K562 (cell line): ENCODE measurements around the gene TSPAN1. TPM values are rescaled to one million over a fixed set of nuclear protein-coding genes. Genes with fewer than 3 reads are reported as not detected.

Source experiments
- ARID4B ChIP-seq: sonication (generic); formaldehyde crosslinking; IDR thresholded peaks from 2 replicates; pipeline ENCODE4 v1.8.0; 2022; ENCODE audit warnings: mild to moderate bottlenecking, missing genetic modification reagents
- ARNT ChIP-seq, 2 experiments: fragments of 450-650 bp; IDR thresholded peaks; 2 replicates each; pipeline ENCODE4 v1.6.1; 2016; ENCODE audit warnings: mild to moderate bottlenecking in 1 of 2
- DMBX1 ChIP-seq: fragments of 250-450 bp; sonication (Bioruptor Pico); IDR thresholded peaks from 2 replicates; pipeline ENCODE4 v1.8.0; 2022; ENCODE audit warnings: inconsistent platforms, mild to moderate bottlenecking, moderate library complexity, borderline replicate concordance
- ELF2 ChIP-seq: fragments of 250-450 bp; sonication (Bioruptor Pico); IDR thresholded peaks from 2 replicates; pipeline ENCODE4 v1.5.0; 2021; ENCODE audit warnings: mild to moderate bottlenecking
- EP400 ChIP-seq: fragments of 450-650 bp; IDR thresholded peaks from 2 replicates; pipeline ENCODE4 v1.6.1; 2017; ENCODE audit warnings: antibody characterized with exemption, mild to moderate bottlenecking, moderate library complexity
- NONO ChIP-seq, 2 experiments: fragments of 200-400 bp in 1 of 2; fragments of 450-650 bp in 1 of 2; formaldehyde crosslinking in 1 of 2; IDR thresholded peaks; 2 replicates each; pipeline ENCODE4 v1.6.1; 2017; ENCODE audit warnings: low read depth in 2 of 2, mild to moderate bottlenecking in 2 of 2, moderate library complexity in 2 of 2, low read length in 1 of 2
- RB1 ChIP-seq: fragments of 450-650 bp; IDR thresholded peaks from 2 replicates; pipeline ENCODE4 v1.6.1; 2017; ENCODE audit warnings: low read depth, mild to moderate bottlenecking
- RUNX1 ChIP-seq: sonication (generic); IDR thresholded peaks from 2 replicates; pipeline ENCODE4 v1.6.1; 2016; ENCODE audit warnings: antibody characterized with exemption, low read depth
- TOE1 ChIP-seq, 2 experiments: fragments of 450-650 bp in 1 of 2; sonication (generic) in 1 of 2; formaldehyde crosslinking in 1 of 2; IDR thresholded peaks; 2 replicates each; pipeline versions ENCODE4 v1.7.1 to v1.8.0; 2016 to 2022; ENCODE audit warnings: borderline replicate concordance in 2 of 2, mild to moderate bottlenecking in 2 of 2, antibody characterized with exemption in 1 of 2, inconsistent platforms in 1 of 2, low read depth in 1 of 2, missing genetic modification reagents in 1 of 2, moderate library complexity in 1 of 2
- ZBTB7A ChIP-seq: IDR thresholded peaks from 2 replicates; pipeline ENCODE4 v1.6.1; 2011; ENCODE audit warnings: low read depth, mild to moderate bottlenecking, low read length, moderate library complexity, borderline replicate concordance; ENCODE audit not compliant: control insufficient read depth
- ZNF766 ChIP-seq: fragments of 200-800 bp; sonication (Bioruptor generic); conservative IDR thresholded peaks from 2 replicates; pipeline ENCODE4 v1.6.1; 2016; ENCODE audit warnings: missing genetic modification characterization, missing compliant biosample characterization
- polyA plus RNA-seq, 8 experiments: library from polyadenylated mRNA; depleted of rRNA in 4 of 8; stranded (reverse) in 5 of 8; unstranded in 3 of 8; fragments of >200 nt; fragmentation: Nextera tagmentation in 2 of 8; fragmentation: Illumina TruSeq in 1 of 8; extraction: Ambion mirVana in 2 of 8; extraction: Trizol in 1 of 8; gene quantifications; 2 replicates each; pipeline versions ENCODE4 v1.2.1 to v1.2.3, GENCODE V29; 2011 to 2014; ENCODE audit warnings: inconsistent platforms in 1 of 8, missing spikeins in 1 of 8
- total RNA-seq, 7 experiments: library from RNA; depleted of rRNA in 6 of 7; stranded (reverse); fragments of >200 nt in 6 of 7; fragmentation: Illumina TruSeq in 2 of 7; extraction: Trizol in 2 of 7; gene quantifications; 2 replicates each; pipeline versions ENCODE4 v1.2.1 to v1.2.3, GENCODE V29; 2011 to 2021; ENCODE audit warnings: low replicate concordance in 1 of 7
- TF ChIP-seq, protein P1 (sequence below): fragments of 450-650 bp; conservative IDR thresholded peaks from 2 replicates; pipeline ENCODE4 v1.6.1; 2016; ENCODE audit warnings: missing genetic modification characterization, low read depth, mild to moderate bottlenecking, missing compliant biosample characterization, moderate library complexity
- TF ChIP-seq, protein P2 (sequence below): sonication (generic); formaldehyde crosslinking; IDR thresholded peaks from 2 replicates; pipeline ENCODE4 v1.8.0; 2022; ENCODE audit warnings: mild to moderate bottlenecking, low read depth, missing genetic modification reagents
- TF ChIP-seq, protein P3 (sequence below): fragments of 250-450 bp; sonication (Bioruptor Pico); IDR thresholded peaks from 2 replicates; pipeline ENCODE4 v1.9.0; 2021; ENCODE audit warnings: mild to moderate bottlenecking, inconsistent platforms
- TF ChIP-seq, protein P4 (sequence below): fragments of 250-450 bp; sonication (Bioruptor Pico); IDR thresholded peaks from 2 replicates; pipeline ENCODE4 v1.5.0; 2021

Gene TSPAN1
- total and polyA plus RNA-seq, 9 of the 15 experiments (the other 6 are each of a cell fraction or from before 2014, with no cell fraction given): 0.58 TPM; not detected in 8

GRCh38 chr1:46132529-46133180 is 42.2 kb upstream of the TSPAN1 start, which contains the start of gene PIK3R3 (continued):
- peak; percentile 82 for TF ChIP-seq ARID4B (CRISPR knock-in tag)
- TF ChIP-seq, protein P1, sequence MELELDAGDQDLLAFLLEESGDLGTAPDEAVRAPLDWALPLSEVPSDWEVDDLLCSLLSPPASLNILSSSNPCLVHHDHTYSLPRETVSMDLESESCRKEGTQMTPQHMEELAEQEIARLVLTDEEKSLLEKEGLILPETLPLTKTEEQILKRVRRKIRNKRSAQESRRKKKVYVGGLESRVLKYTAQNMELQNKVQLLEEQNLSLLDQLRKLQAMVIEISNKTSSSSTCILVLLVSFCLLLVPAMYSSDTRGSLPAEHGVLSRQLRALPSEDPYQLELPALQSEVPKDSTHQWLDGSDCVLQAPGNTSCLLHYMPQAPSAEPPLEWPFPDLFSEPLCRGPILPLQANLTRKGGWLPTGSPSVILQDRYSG (tag): no peak
- 0 out of 2 replicates have a peak, but pooled peaks have one; percentile 61 for TF ChIP-seq DMBX1 (CRISPR knock-in tag)
- TF ChIP-seq, protein P2, sequence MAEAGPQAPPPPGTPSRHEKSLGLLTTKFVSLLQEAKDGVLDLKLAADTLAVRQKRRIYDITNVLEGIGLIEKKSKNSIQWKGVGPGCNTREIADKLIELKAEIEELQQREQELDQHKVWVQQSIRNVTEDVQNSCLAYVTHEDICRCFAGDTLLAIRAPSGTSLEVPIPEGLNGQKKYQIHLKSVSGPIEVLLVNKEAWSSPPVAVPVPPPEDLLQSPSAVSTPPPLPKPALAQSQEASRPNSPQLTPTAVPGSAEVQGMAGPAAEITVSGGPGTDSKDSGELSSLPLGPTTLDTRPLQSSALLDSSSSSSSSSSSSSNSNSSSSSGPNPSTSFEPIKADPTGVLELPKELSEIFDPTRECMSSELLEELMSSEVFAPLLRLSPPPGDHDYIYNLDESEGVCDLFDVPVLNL: no peak
- peak; percentile 55; the same call in 1 of the 2 replicates for TF ChIP-seq ZBTB7A
- no peak for TF ChIP-seq ELF2 (CRISPR knock-in tag)
- peak; percentile 95 to 100 for TF ChIP-seq NONO (IDR thresholded peaks at IDR 0.05; ENCODE audit: low read depth in 2 of 2, low read length in 1 of 2)
- peak; percentile 68 to 83; a peak in 3 of 4 replicates for TF ChIP-seq ARNT (IDR thresholded peaks at IDR 0.05)
- peak; percentile 99 for TF ChIP-seq TOE1 (IDR thresholded peaks at IDR 0.05; ENCODE audit: borderline replicate concordance)
- 0 out of 2 replicates have a peak, but pooled peaks have one; percentile 16 for TF ChIP-seq TOE1 (CRISPR knock-in tag; IDR thresholded peaks at IDR 0.05; ENCODE audit: borderline replicate concordance, low read depth)
- TF ChIP-seq RB1: peak; percentile 95
- TF ChIP-seq ZNF766 (CRISPR knock-in tag): 0 out of 2 replicates have a peak, but pooled peaks have one; percentile 48
- no peak; the same call in 1 of the 2 replicates for TF ChIP-seq RUNX1
- TF ChIP-seq, protein P3, sequence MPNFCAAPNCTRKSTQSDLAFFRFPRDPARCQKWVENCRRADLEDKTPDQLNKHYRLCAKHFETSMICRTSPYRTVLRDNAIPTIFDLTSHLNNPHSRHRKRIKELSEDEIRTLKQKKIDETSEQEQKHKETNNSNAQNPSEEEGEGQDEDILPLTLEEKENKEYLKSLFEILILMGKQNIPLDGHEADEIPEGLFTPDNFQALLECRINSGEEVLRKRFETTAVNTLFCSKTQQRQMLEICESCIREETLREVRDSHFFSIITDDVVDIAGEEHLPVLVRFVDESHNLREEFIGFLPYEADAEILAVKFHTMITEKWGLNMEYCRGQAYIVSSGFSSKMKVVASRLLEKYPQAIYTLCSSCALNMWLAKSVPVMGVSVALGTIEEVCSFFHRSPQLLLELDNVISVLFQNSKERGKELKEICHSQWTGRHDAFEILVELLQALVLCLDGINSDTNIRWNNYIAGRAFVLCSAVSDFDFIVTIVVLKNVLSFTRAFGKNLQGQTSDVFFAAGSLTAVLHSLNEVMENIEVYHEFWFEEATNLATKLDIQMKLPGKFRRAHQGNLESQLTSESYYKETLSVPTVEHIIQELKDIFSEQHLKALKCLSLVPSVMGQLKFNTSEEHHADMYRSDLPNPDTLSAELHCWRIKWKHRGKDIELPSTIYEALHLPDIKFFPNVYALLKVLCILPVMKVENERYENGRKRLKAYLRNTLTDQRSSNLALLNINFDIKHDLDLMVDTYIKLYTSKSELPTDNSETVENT (CRISPR knock-in tag): peak; percentile 88
- TF ChIP-seq, protein P4, sequence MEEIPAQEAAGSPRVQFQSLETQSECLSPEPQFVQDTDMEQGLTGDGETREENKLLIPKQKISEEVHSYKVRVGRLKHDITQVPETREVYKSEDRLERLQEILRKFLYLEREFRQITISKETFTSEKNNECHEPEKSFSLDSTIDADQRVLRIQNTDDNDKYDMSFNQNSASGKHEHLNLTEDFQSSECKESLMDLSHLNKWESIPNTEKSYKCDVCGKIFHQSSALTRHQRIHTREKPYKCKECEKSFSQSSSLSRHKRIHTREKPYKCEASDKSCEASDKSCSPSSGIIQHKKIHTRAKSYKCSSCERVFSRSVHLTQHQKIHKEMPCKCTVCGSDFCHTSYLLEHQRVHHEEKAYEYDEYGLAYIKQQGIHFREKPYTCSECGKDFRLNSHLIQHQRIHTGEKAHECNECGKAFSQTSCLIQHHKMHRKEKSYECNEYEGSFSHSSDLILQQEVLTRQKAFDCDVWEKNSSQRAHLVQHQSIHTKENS (CRISPR knock-in tag): no peak
- peak; percentile 96 for TF ChIP-seq EP400
